GM12892 (cell line): ENCODE data around the gene GGT1.

Experiments
- POLR2A ChIP-seq: IDR thresholded peaks from 2 replicates; pipeline ENCODE4 v1.6.1; 2011; ENCODE audit warnings: low read depth, low read length, control low read depth
- TAF1 ChIP-seq: IDR thresholded peaks from 2 replicates; pipeline ENCODE4 v1.6.1; 2011; ENCODE audit warnings: low read depth, mild to moderate bottlenecking, control low read depth, low read length, borderline replicate concordance

GRCh38 chr22:24584166-24584790, 18.7 kb upstream of the GGT1 start:
- TF ChIP-seq POLR2A (no peak), TAF1 (no peak)
